Neural cell (in vitro differentiated cells): ENCODE measurements around the gene HIPK2.

Experiments
- CTCF ChIP-seq: fragments of 450-650 bp; IDR thresholded peaks from 2 replicates; pipeline ENCODE4 v1.5.1; 2014; ENCODE audit warnings: antibody characterized with exemption, mild to moderate bottlenecking, moderate library complexity; ENCODE audit not compliant: poor library complexity, severe bottlenecking
- EP300 ChIP-seq: fragments of 450-650 bp; conservative IDR thresholded peaks from 2 replicates; pipeline ENCODE4 v1.6.1; 2014; ENCODE audit warnings: antibody characterized with exemption, mild to moderate bottlenecking, moderate library complexity; ENCODE audit not compliant: poor library complexity, severe bottlenecking
- POLR2AphosphoS5 ChIP-seq: IDR thresholded peaks from 2 replicates; pipeline ENCODE4 v1.6.1; 2012
- RAD21 ChIP-seq: fragments of 450-650 bp; conservative IDR thresholded peaks from 2 replicates; pipeline ENCODE4 v1.6.1; 2014; ENCODE audit warnings: antibody characterized with exemption, mild to moderate bottlenecking, moderate library complexity
- SMC3 ChIP-seq: fragments of 450-650 bp; conservative IDR thresholded peaks from 2 replicates; pipeline ENCODE4 v1.6.1; 2014; ENCODE audit warnings: antibody characterized with exemption, mild to moderate bottlenecking, moderate library complexity; ENCODE audit not compliant: poor library complexity

GRCh38 chr7:139783647-139784385, 6.0 kb upstream of the HIPK2 start:
- no peak for TF ChIP-seq CTCF
- no peak for TF ChIP-seq RAD21
- TF ChIP-seq POLR2AphosphoS5 = no peak
- TF ChIP-seq EP300 = no peak
- no peak for TF ChIP-seq SMC3
